ENCODE measurements around the gene STAG2.
A peak's percentile ranks its signal among the peaks of the same experiment; 100 is the strongest.

Gene STAG2

GRCh38 chrX:124033821-124034220 is 72.3 kb downstream of the STAG2 start:
- TF ChIP-seq CTCF (conservative IDR thresholded peaks at IDR 0.05) (no peak), ZFX (IDR thresholded peaks at IDR 0.05) (no peak)
- H3K27ac ChIP-seq = no peak overlapping the region

GRCh38 chrX:124035657-124036056 is 74.2 kb downstream of the STAG2 start:
- TF ChIP-seq CTCF (conservative IDR thresholded peaks at IDR 0.05) (no peak), ZFX (IDR thresholded peaks at IDR 0.05) (no peak)
- H3K27ac ChIP-seq = no peak overlapping the region

- TF ChIP-seq CTCF (conservative IDR thresholded peaks at IDR 0.05) = no peak
- TF ChIP-seq ZFX (IDR thresholded peaks at IDR 0.05) = no peak
- H3K27ac ChIP-seq = no peak overlapping the region
Observed at GRCh38 chrX:124042042-124042441, 80.5 kb downstream of the STAG2 start.

GRCh38 chrX:124045109-124045508 is 83.6 kb downstream of the STAG2 start:
- TF ChIP-seq ZFX (IDR thresholded peaks at IDR 0.05) = no peak
- TF ChIP-seq CTCF (conservative IDR thresholded peaks at IDR 0.05) = no peak
- no peak overlapping the region for H3K27ac ChIP-seq

- peak overlapping the region; percentile 36 for H3K27ac ChIP-seq
Observed at GRCh38 chrX:124084417-124084816, 122.9 kb downstream of the STAG2 start.

GRCh38 chrX:124085063-124085462 is 123.6 kb downstream of the STAG2 start:
- TF ChIP-seq ZFX (IDR thresholded peaks at IDR 0.05) = no peak
- no peak for TF ChIP-seq CTCF (conservative IDR thresholded peaks at IDR 0.05)

GRCh38 chrX:124086411-124086810 is 124.9 kb downstream of the STAG2 start:
- TF ChIP-seq ZFX (IDR thresholded peaks at IDR 0.05) (no peak), CTCF (conservative IDR thresholded peaks at IDR 0.05) (no peak)
- H3K27ac ChIP-seq = no peak overlapping the region

More at GRCh38 chrX:124085063-124085462, 123.6 kb downstream of the STAG2 start:
- H3K27ac ChIP-seq = peak overlapping the region; percentile 55

- TF ChIP-seq CTCF (conservative IDR thresholded peaks at IDR 0.05) = no peak
- TF ChIP-seq ZFX (IDR thresholded peaks at IDR 0.05) = no peak
- no peak overlapping the region for H3K27ac ChIP-seq
Observed at GRCh38 chrX:124087000-124087746, 125.7 kb downstream of the STAG2 start.
